PC-3 (cell line): ENCODE results near the gene MBNL1. TPM values are rescaled to one million over a fixed set of nuclear protein-coding genes. Genes with fewer than 3 reads are reported as not detected.

Source experiments
- ATAC-seq: fragments of 200-7000 bp; cut with Tn5 transposase; 2 replicates; pipeline ENCODE4 v1.9.1; 2020; ENCODE audit warnings: mild to moderate bottlenecking, moderate library complexity
- BruUV-seq: library from RNA; stranded (reverse); fragments of 400-500 nt; replicated peaks from 2 replicates; lab custom pipeline; 2021; lab: Mats Ljungman, UMichigan
- CTCF ChIA-PET: fragments of 300-600 bp; sonication (Branson Sonifier 250); formaldehyde crosslinking; loops from one replicate; lab custom pipeline; 2022; ENCODE audit warnings: antibody characterized with exemption; lab: Charles Lee
- POLR2A ChIA-PET: fragments of 300-600 bp; sonication (Branson Sonifier 250); formaldehyde crosslinking; loops from one replicate; lab custom pipeline; 2022; ENCODE audit warnings: antibody characterized with exemption; ENCODE audit not compliant: unreplicated experiment; lab: Charles Lee
- DNase-seq: peaks from one replicate; pipeline ENCODE4 v3.0.0-alpha.2; 2015
- H2AFZ ChIP-seq: fragments of 300-600 bp; sonication (generic); 2 replicates; pipeline ENCODE4 v1.6.0; 2016; ENCODE audit warnings: antibody characterized with exemption, low read length
- H3F3A ChIP-seq: fragments of 300-600 bp; sonication (generic); one replicate; pipeline ENCODE4 v1.6.0; 2017; ENCODE audit warnings: antibody characterized with exemption, low read length, control low read depth, mild to moderate bottlenecking; ENCODE audit not compliant: unreplicated experiment
- H3K27ac ChIP-seq: fragments of 300-600 bp; sonication (generic); 2 replicates; pipeline ENCODE4 v1.5.1; 2016; ENCODE audit warnings: mild to moderate bottlenecking, low read length
- H3K27me3 ChIP-seq: fragments of 300-600 bp; sonication (generic); 2 replicates; pipeline ENCODE4 v1.6.1; 2016; ENCODE audit warnings: low read length, mixed read lengths
- H3K36me3 ChIP-seq: fragments of 300-600 bp; sonication (generic); 2 replicates; pipeline ENCODE4 v1.6.1; 2016; ENCODE audit warnings: low read depth, mixed run types, low read length, mixed read lengths
- H3K4me1 ChIP-seq: fragments of 300-600 bp; sonication (generic); 2 replicates; pipeline ENCODE4 v1.5.1; 2016; ENCODE audit warnings: low read length; ENCODE audit not compliant: insufficient read depth
- H3K4me2 ChIP-seq: fragments of 300-600 bp; sonication (generic); 2 replicates; pipeline ENCODE4 v1.6.0; 2016; ENCODE audit warnings: low read length
- H3K4me3 ChIP-seq: fragments of 300-600 bp; sonication (generic); 2 replicates; pipeline ENCODE4 v1.5.1; 2016; ENCODE audit warnings: mild to moderate bottlenecking, low read length, mixed read lengths
- H3K79me2 ChIP-seq: fragments of 300-600 bp; sonication (generic); 2 replicates; pipeline ENCODE4 v1.6.1; 2017; ENCODE audit warnings: low read length, mixed read lengths
- H3K9ac ChIP-seq: fragments of 300-600 bp; sonication (generic); 2 replicates; pipeline ENCODE4 v1.6.0; 2016; ENCODE audit warnings: mild to moderate bottlenecking, low read length
- H3K9me2 ChIP-seq: fragments of 300-600 bp; sonication (generic); replicated peaks from 2 replicates; pipeline ENCODE4 v1.6.1; 2016; ENCODE audit warnings: mixed run types, low read length, mixed read lengths
- H3K9me3 ChIP-seq: fragments of 300-600 bp; sonication (generic); 2 replicates; pipeline ENCODE4 v1.6.1; 2016; ENCODE audit warnings: low read length, mixed read lengths
- H4K20me1 ChIP-seq: fragments of 300-600 bp; sonication (generic); 2 replicates; pipeline ENCODE4 v1.6.1; 2016; ENCODE audit warnings: low read length, mixed read lengths
- CTCF ChIP-seq: fragments of 300-600 bp; sonication (generic); conservative IDR thresholded peaks from 2 replicates; pipeline ENCODE4 v1.5.1; 2017; ENCODE audit warnings: antibody characterized with exemption, low read depth, mild to moderate bottlenecking, low read length
- EZH2 ChIP-seq: fragments of 300-600 bp; sonication (generic); IDR thresholded peaks from one replicate; pipeline ENCODE4 v1.6.1; 2017; ENCODE audit warnings: antibody characterized with exemption, mild to moderate bottlenecking, low read length; ENCODE audit not compliant: unreplicated experiment
- EZH2phosphoT487 ChIP-seq: fragments of 300-600 bp; sonication (generic); IDR thresholded peaks from 2 replicates; pipeline ENCODE4 v1.6.1; 2018; ENCODE audit warnings: mild to moderate bottlenecking, antibody characterized with exemption, low read length, borderline replicate concordance
- intact Hi-C: fragments of 100-400 bp; cut with micrococcal nuclease; formaldehyde crosslinking; loops from 2 replicates; pipeline ENCODE4 v1.9.0; 2023
- total RNA-seq: library from RNA; depleted of rRNA; stranded (reverse); fragments of >200 nt; gene quantifications from 2 replicates; pipeline ENCODE4 v1.2.3, GENCODE V29; 2014

Gene MBNL1
- total RNA-seq, 1 experiment from 2014 or later = 161 TPM

DNA sequence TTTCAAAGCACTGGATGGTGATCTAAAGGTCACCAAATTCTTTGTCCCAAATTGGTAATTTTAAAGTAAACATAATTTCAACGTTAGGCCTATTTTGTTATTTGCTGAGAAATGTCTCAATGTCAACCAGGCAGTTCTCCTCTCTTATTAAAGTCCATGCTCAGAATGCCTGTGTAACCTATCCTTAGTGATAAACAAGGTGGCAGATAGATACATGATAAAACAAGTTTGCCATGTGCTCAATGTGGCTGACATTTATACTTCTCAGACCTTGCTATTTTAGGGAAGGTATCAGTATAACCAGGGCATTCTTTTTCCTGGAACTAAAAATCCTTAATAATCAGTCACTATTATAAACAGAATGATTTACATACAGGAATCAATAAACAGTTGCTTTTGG is 8.5 kb downstream of the MBNL1 start:
- CTCF ChIA-PET = no interaction called here
- intact Hi-C loops = no loop called here

GRCh38 chr3:152278756-152279427 is 10.2 kb downstream of the MBNL1 start:
- H3K4me2 ChIP-seq = no peak overlapping the region
- peaks cover 12% of the 10 kb centered on the region; the same call in 1 of the 2 replicates for H3K4me1 ChIP-seq
- no peaks in the 10 kb centered on the region for H3K9me2 ChIP-seq
- no peak overlapping the region for H3K27ac ChIP-seq
- no peaks in the 10 kb centered on the region for H3K27me3 ChIP-seq
- ATAC-seq = no peak; the same call in 1 of the 2 replicates
- intact Hi-C loops = no loop called here
- no peaks in the 10 kb centered on the region for H3F3A ChIP-seq
- H3K4me3 ChIP-seq = no peak overlapping the region
- H4K20me1 ChIP-seq = peaks cover 79% of the 10 kb centered on the region
- POLR2A ChIA-PET = no interaction called here
- no peak overlapping the region for H3K9ac ChIP-seq
- BruUV-seq = no TSS peak
- H3K9me3 ChIP-seq = no peaks in the 10 kb centered on the region
- peaks cover 100% of the 10 kb centered on the region for H3K79me2 ChIP-seq
- TF ChIP-seq EZH2 = no peak
- TF ChIP-seq CTCF = no peak
- no peak for TF ChIP-seq EZH2phosphoT487
- peaks cover 4% of the 10 kb centered on the region; the same call in 1 of the 2 replicates for H3K36me3 ChIP-seq
- DNase-seq = no peak
- H2AFZ ChIP-seq = no peak overlapping the region
- CTCF ChIA-PET = no interaction called here

More for the DNA sequence above, 8.5 kb downstream of the MBNL1 start:
- Histone ChIP-seq H3K27me3 (no peaks in the 10 kb centered on the region), H3K9ac (no peak overlapping the region), H3K9me3 (no peaks in the 10 kb centered on the region), H4K20me1 (peaks cover 80% of the 10 kb centered on the region), H3K4me1 (peaks cover 8% of the 10 kb centered on the region), H3K9me2 (no peaks in the 10 kb centered on the region), H3K27ac (no peak overlapping the region), H3K4me2 (no peak overlapping the region), H3K4me3 (no peak overlapping the region), H3K36me3 (peaks cover 4% of the 10 kb centered on the region; the same call in 1 of the 2 replicates), H3K79me2 (peaks cover 100% of the 10 kb centered on the region), H3F3A (no peaks in the 10 kb centered on the region), H2AFZ (no peak overlapping the region)
- no TSS peak for BruUV-seq
- DNase-seq (no peak), ATAC-seq (no peak)
- TF ChIP-seq CTCF (no peak), EZH2 (no peak), EZH2phosphoT487 (no peak)
- POLR2A ChIA-PET = no interaction called here

- H3K4me2 ChIP-seq = no peak overlapping the region
- peaks cover 77% of the 10 kb centered on the region for H4K20me1 ChIP-seq
- no peaks in the 10 kb centered on the region for H3K9me3 ChIP-seq
- no peaks in the 10 kb centered on the region for H3K9me2 ChIP-seq
- no peaks in the 10 kb centered on the region for H3K27me3 ChIP-seq
- CTCF ChIA-PET = no interaction called here
- no peak overlapping the region for H3K27ac ChIP-seq
- POLR2A ChIA-PET = no interaction called here
- H3K79me2 ChIP-seq = peaks cover 100% of the 10 kb centered on the region
- no peak for ATAC-seq
- no peak overlapping the region for H3K9ac ChIP-seq
- peaks cover 12% of the 10 kb centered on the region; the same call in 1 of the 2 replicates for H3K4me1 ChIP-seq
- intact Hi-C loops = no loop called here
- peaks cover 4% of the 10 kb centered on the region; the same call in 1 of the 2 replicates for H3K36me3 ChIP-seq
- TF ChIP-seq CTCF (no peak), EZH2 (no peak)
- no peak overlapping the region for H3K4me3 ChIP-seq
- DNase-seq = no peak
- BruUV-seq = no TSS peak
- H3F3A ChIP-seq = no peaks in the 10 kb centered on the region
- no peak overlapping the region for H2AFZ ChIP-seq
Observed at GRCh38 chr3:152279479-152279878, 10.8 kb downstream of the MBNL1 start.
